T-helper 2 cell treated with Interferon-gamma antibody and Interleukin-4, amounts not matched to agents 5 μg/mL and 100 μg/mL, for 36 hours (primary cell): ENCODE data around the gene USP17L30.
"Not testable (repeated sequence)": the region's sequence is repeated elsewhere in the genome, so short reads cannot be mapped to it uniquely, and the experiment has no call there.

Experiments used
- DNase-seq: peaks from one replicate; pipeline ENCODE4 v3.0.0; 2021; ENCODE audit warnings: low spot score
- H3K27ac Mint-ChIP-seq: one replicate; pipeline ENCODE4 v1.8.0; 2021; ENCODE audit warnings: mild to moderate bottlenecking, mixed read lengths
- H3K27me3 Mint-ChIP-seq: one replicate; pipeline ENCODE4 v1.8.0; 2021; ENCODE audit warnings: low read depth, mixed read lengths
- H3K36me3 Mint-ChIP-seq: one replicate; pipeline ENCODE4 v1.8.0; 2021; ENCODE audit warnings: low read depth, mixed read lengths
- H3K4me1 Mint-ChIP-seq: one replicate; pipeline ENCODE4 v1.8.0; 2021; ENCODE audit warnings: low read depth, mixed read lengths
- H3K4me3 Mint-ChIP-seq: one replicate; pipeline ENCODE4 v1.8.0; 2022; ENCODE audit warnings: mild to moderate bottlenecking, moderate library complexity, mixed read lengths
- H3K9me3 Mint-ChIP-seq: one replicate; pipeline ENCODE4 v1.8.0; 2021; ENCODE audit warnings: mixed read lengths

The USP17L30 gene

GRCh38 chr4:9362829-9363228, at the start of gene USP17L30:
Gene USP17L30, plus strand, starts transcription at chr4:9363129. Its CDS starts 0 bp downstream, at chr4:9363129.
- not testable (repeated sequence) for H3K9me3 Mint-ChIP-seq, H3K36me3 Mint-ChIP-seq, H3K27ac Mint-ChIP-seq

GRCh38 chr4:9324191-9324590, 38.7 kb upstream of the USP17L30 start:
- not testable (repeated sequence) for DNase-seq, H3K4me1 Mint-ChIP-seq, H3K4me3 Mint-ChIP-seq, H3K9me3 Mint-ChIP-seq, H3K36me3 Mint-ChIP-seq, H3K27me3 Mint-ChIP-seq, H3K27ac Mint-ChIP-seq

More at GRCh38 chr4:9362829-9363228, at the start of gene USP17L30:
- not testable (repeated sequence) for H3K4me3 Mint-ChIP-seq, DNase-seq, H3K4me1 Mint-ChIP-seq, H3K27me3 Mint-ChIP-seq

- not testable (repeated sequence) for H3K27me3 Mint-ChIP-seq, DNase-seq, H3K9me3 Mint-ChIP-seq, H3K36me3 Mint-ChIP-seq, H3K4me3 Mint-ChIP-seq, H3K4me1 Mint-ChIP-seq, H3K27ac Mint-ChIP-seq
Measured at GRCh38 chr4:9324865-9325264, 38.1 kb upstream of the USP17L30 start, which contains the start of gene USP17L24. Gene USP17L24, plus strand, starts transcription at chr4:9325165. Its CDS starts 0 bp downstream, at chr4:9325165.

GRCh38 chr4:9329611-9330010, 33.3 kb upstream of the USP17L30 start, which contains the start of gene USP17L25:
Gene USP17L25, plus strand, starts transcription at chr4:9329911. Its CDS starts 0 bp downstream, at chr4:9329911.
- not testable (repeated sequence) for H3K36me3 Mint-ChIP-seq, H3K9me3 Mint-ChIP-seq, H3K4me1 Mint-ChIP-seq, DNase-seq, H3K27me3 Mint-ChIP-seq, H3K4me3 Mint-ChIP-seq, H3K27ac Mint-ChIP-seq

GRCh38 chr4:9334358-9334757, 28.6 kb upstream of the USP17L30 start, which contains the start of gene USP17L26:
Gene USP17L26, plus strand, starts transcription at chr4:9334658. Its CDS starts 0 bp downstream, at chr4:9334658.
- H3K9me3 Mint-ChIP-seq, H3K4me3 Mint-ChIP-seq, DNase-seq, H3K36me3 Mint-ChIP-seq, H3K27me3 Mint-ChIP-seq, H3K4me1 Mint-ChIP-seq, H3K27ac Mint-ChIP-seq: not testable (repeated sequence)

- H3K9me3 Mint-ChIP-seq, H3K27me3 Mint-ChIP-seq, H3K27ac Mint-ChIP-seq, H3K4me1 Mint-ChIP-seq, DNase-seq, H3K4me3 Mint-ChIP-seq, H3K36me3 Mint-ChIP-seq: not testable (repeated sequence)
Measured at GRCh38 chr4:9339103-9339502, 23.8 kb upstream of the USP17L30 start, which contains the start of gene USP17L5. Gene USP17L5, plus strand, starts transcription at chr4:9339403. Its CDS starts 0 bp downstream, at chr4:9339403.

GRCh38 chr4:9343848-9344247, 19.1 kb upstream of the USP17L30 start, which contains the start of gene USP17L27:
Gene USP17L27, plus strand, starts transcription at chr4:9344148. Its CDS starts 0 bp downstream, at chr4:9344148.
- not testable (repeated sequence) for H3K4me1 Mint-ChIP-seq, H3K36me3 Mint-ChIP-seq, H3K9me3 Mint-ChIP-seq, DNase-seq, H3K4me3 Mint-ChIP-seq, H3K27me3 Mint-ChIP-seq, H3K27ac Mint-ChIP-seq

- not testable (repeated sequence) for H3K4me1 Mint-ChIP-seq, H3K4me3 Mint-ChIP-seq, H3K9me3 Mint-ChIP-seq, H3K27me3 Mint-ChIP-seq, DNase-seq, H3K36me3 Mint-ChIP-seq, H3K27ac Mint-ChIP-seq
Measured at GRCh38 chr4:9348593-9348992, 14.3 kb upstream of the USP17L30 start, which contains the start of gene USP17L28. Gene USP17L28, plus strand, starts transcription at chr4:9348893. Its CDS starts 0 bp downstream, at chr4:9348893.

- H3K27ac Mint-ChIP-seq, H3K27me3 Mint-ChIP-seq, H3K9me3 Mint-ChIP-seq, DNase-seq, H3K4me1 Mint-ChIP-seq, H3K4me3 Mint-ChIP-seq, H3K36me3 Mint-ChIP-seq: not testable (repeated sequence)
Measured at GRCh38 chr4:9350866-9351265, 12.1 kb upstream of the USP17L30 start.

- not testable (repeated sequence) for H3K4me1 Mint-ChIP-seq, H3K27ac Mint-ChIP-seq, H3K27me3 Mint-ChIP-seq, DNase-seq, H3K36me3 Mint-ChIP-seq, H3K9me3 Mint-ChIP-seq, H3K4me3 Mint-ChIP-seq
Measured at GRCh38 chr4:9353338-9353737, 9.6 kb upstream of the USP17L30 start, which contains the start of gene USP17L29. Gene USP17L29, plus strand, starts transcription at chr4:9353638. Its CDS starts 0 bp downstream, at chr4:9353638.

GRCh38 chr4:9379881-9380280, 17.0 kb downstream of the USP17L30 start:
- not testable (repeated sequence) for H3K4me3 Mint-ChIP-seq, H3K4me1 Mint-ChIP-seq, H3K9me3 Mint-ChIP-seq, H3K27ac Mint-ChIP-seq, H3K36me3 Mint-ChIP-seq, DNase-seq, H3K27me3 Mint-ChIP-seq

GRCh38 chr4:9381012-9381534, 18.1 kb downstream of the USP17L30 start:
- DNase-seq, result peak; percentile 61
- H3K27me3 Mint-ChIP-seq, H3K36me3 Mint-ChIP-seq, H3K9me3 Mint-ChIP-seq, H3K27ac Mint-ChIP-seq, H3K4me1 Mint-ChIP-seq: not testable (repeated sequence)
- peak overlapping the region; percentile 59 for H3K4me3 Mint-ChIP-seq

- Mint-ChIP-seq H3K36me3 (no peaks in the 10 kb centered on the region), H3K4me1 (no peaks in the 10 kb centered on the region), H3K4me3 (no peak overlapping the region), H3K9me3 (no peaks in the 10 kb centered on the region), H3K27ac (no peak overlapping the region), H3K27me3 (no peaks in the 10 kb centered on the region)
- no peak for DNase-seq
Measured at GRCh38 chr4:9384126-9384525, 21.2 kb downstream of the USP17L30 start.

GRCh38 chr4:9389001-9389400, 26.1 kb downstream of the USP17L30 start:
- H3K36me3 Mint-ChIP-seq, DNase-seq, H3K4me3 Mint-ChIP-seq, H3K27me3 Mint-ChIP-seq, H3K27ac Mint-ChIP-seq, H3K4me1 Mint-ChIP-seq, H3K9me3 Mint-ChIP-seq: not testable (repeated sequence)

GRCh38 chr4:9405774-9406173, 42.8 kb downstream of the USP17L30 start:
- not testable (repeated sequence) for H3K4me1 Mint-ChIP-seq, H3K27me3 Mint-ChIP-seq, H3K27ac Mint-ChIP-seq, H3K9me3 Mint-ChIP-seq, DNase-seq, H3K4me3 Mint-ChIP-seq, H3K36me3 Mint-ChIP-seq
